GM18861 (cell line): ENCODE measurements around the gene WDCP.
"Not testable (repeated sequence)": the region's sequence is repeated elsewhere in the genome, so short reads cannot be mapped to it uniquely, and the experiment has no call there.

ENCODE experiments used
- ATAC-seq: cut with Tn5 transposase; IDR thresholded peaks from one replicate; pipeline ENCODE4 v1.9.1; 2021; ENCODE audit not compliant: unreplicated experiment

WDCP gene

DNA sequence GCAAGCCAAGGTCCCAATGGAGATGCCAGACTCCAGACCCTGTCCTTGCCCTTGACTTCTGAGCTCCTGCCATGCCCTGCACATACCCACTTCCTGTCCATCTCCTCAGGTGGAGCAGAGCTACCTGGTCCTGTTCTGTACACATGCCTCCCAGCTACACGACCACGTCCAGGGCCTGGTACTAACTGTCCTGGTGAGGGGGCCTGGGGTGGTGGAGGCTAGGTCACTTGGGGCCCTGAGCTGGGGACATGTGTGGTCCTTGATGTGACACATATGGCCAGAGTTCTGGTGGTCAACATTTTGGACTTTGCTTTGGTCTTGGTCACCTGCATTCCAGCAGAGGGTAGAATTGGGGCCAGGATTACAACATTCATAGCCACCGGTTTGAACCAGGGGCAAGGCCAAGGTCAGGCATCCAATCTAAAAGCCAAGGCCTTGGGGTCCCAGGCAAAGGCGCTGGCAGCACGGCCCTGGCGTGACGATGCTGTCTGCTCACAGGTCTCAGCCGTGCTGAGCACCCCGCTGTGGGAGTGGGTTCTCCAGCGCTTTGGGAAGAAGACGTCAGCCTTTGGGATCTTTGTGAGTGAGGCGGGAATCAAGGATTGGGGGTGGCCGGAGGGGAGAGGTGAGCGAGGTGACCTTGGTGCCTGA lies 24.7 kb downstream of the WDCP start:
- no peak for ATAC-seq

DNA sequence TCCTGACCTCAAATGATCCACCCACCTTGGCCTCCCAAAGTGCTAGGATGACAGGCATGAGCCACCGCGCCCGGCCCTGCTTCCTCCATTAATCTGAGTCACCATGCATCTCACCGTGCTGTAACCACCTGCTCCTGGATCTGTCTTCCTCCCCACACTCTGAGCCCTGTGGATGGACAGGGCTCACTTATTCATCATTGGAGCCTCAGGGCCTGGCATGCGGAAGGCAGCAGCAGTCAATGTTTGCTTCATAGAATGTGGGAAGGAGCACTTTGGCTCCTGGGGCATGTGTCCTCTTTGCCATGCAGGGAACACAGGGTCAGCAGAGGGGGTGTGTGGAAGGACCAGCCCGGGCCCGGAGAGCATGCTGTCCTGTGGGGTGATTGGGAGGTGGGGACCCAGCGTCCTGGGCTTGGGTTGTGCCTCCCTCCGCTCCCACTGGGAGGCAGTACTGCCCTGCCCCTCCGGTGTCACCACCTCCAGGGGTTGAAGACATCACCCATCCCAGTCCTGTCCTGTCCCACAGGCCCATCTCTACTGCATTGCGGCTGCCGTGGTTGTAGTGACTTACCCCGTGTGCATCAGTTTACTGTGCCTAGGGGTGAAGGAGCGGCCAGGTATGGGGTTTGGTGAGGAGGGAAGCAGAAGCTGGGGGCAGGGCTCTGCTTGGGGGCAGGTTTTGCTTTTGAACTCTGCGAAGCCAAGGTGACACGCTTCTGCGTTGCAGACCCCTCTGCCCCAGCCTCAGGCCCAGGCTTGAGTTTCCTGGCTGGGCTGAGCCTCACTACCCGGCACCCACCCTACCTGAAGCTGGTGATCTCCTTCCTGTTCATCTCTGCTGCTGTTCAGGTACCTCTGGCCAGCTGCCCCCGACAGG lies 25.8 kb downstream of the WDCP start:
- no peak for ATAC-seq

GRCh38 chr2:24020244-24020643 lies 26.9 kb downstream of the WDCP start:
- no peak for ATAC-seq

GRCh38 chr2:24019729-24020128 lies 27.5 kb downstream of the WDCP start:
- no peak for ATAC-seq

DNA sequence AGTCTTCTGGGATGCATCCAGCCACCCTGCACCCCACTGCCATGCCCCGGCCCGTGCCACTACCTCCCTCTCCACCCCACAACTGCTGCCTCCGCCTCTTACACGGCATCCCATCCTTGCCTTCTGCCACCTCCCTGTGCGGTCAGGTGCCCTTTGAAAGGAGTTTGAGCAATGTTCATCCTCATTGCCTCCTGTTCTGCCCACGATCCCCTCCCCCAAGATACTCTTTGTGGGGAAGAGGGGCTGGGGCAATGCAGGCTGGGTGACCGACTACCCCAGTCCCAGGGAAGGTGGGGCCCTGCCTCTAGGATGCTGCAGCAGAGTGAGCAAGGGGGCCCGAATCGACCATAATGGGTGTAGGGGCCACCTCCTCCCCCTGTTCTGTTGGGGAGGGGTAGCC lies 28.9 kb downstream of the WDCP start:
- no peak for ATAC-seq

DNA sequence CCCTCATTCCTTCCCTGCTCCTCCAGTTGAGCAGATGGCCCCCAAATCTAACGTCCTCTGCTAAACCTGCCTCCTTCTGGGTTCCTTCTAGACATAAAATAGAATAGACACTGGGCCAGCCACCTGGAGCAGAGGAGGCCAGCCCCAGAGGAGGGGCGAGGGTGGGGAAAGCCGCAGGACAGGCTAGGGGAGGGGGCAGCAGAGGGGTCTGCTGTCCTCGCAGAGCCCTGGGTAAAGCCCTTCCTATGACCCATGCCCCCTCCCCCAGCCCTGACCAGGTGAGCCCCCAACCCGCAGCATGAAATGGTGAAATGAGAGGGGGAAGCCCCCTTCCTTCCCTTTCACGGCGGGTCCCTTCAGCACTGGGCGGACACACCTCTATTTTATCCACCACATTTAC lies 29.5 kb downstream of the WDCP start:
- ATAC-seq = no peak

DNA sequence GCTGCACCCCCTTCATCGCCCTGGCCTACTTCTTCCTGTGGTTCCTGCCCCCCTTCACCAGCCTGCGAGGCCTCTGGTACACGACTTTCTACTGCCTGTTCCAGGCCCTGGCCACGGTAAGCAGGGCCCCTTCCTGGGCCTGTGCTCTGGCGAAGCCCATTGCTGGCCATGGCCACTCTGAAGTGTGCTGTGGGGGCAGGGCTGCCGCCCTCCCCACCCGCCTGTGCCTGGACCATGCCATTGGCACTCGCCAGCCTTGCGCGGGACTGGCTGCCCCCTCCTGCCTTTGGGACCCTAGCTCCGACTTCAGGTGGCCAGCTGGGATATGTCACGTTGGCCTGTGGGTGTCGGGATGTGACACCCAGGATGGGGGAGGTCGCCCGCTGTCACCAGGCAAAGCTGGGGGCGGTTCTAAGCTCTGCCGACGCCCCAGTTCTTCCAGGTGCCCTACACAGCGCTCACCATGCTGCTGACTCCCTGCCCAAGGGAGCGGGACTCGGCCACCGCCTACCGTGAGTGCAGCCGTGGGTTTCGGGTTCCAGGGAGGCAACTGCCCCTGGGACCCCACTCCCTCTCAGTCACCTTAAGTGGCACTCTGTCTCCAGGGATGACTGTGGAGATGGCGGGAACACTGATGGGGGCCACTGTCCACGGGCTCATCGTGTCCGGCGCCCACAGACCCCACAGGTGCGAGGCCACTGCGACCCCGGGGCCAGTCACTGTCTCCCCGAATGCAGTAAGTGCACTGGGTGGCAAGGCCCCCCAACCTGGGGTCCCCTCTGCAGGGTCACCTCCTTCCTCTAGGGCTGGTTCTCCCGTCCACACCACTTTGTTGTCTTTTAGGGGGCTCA lies 30.1 kb downstream of the WDCP start:
- ATAC-seq = no peak

DNA sequence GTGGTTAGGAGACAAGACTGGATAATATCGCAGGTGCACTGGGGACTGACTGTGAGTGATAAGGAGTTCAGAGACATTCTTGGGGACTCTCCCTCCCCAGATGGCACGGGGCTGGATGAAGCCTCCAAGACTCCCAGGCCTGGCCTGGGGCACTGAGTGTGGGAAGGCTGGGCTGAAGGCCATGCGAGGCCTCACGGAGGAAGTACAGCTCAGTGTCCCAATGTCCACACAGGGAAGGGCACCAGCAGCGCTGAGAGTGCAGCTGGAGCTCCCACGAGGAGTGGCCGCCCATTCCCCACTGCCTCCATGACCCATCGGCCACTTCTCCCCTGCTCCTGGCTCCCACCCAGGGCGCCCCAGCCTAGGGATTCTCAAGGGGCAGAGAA lies 30.8 kb downstream of the WDCP start:
- no peak for ATAC-seq

DNA sequence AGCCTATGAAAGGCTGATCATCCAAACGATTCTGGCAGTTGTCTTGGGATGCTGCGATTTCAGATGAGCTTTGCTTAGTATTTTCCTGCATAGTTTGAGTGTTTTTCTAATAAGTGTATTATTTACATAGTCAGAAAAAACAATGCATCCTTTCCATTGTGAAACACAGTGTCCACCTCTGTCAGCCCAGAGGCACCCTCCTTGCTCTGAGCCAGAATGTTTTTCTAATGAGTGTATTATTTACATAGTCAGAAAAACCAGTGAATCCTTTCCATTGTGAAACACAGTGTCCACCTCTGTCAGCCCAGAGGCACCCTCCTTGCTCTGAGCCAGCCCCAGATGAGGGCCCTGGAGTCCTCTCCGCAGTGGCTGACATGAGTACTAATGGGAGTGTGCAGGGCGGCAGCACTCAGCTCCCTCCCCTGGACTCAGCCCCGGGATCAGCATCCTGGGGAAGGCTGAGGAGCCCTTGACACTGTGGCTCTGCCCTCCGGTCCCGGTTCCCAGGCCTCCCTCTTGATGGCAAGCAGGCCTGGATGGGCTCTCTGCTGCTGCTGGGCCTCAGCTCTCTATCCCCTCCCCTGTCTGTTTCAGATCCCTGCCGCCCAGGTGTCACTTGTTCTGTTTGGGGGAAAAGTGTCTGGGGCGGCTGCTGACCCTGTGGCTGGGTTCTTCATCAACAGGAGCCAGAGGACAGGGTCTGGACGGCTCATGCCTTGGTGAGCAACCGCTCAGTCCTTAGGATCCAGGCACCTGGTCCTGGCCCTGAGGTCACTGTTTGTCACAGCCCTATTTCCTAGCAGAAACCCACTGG lies 31.4 kb downstream of the WDCP start:
- ATAC-seq = no peak

DNA sequence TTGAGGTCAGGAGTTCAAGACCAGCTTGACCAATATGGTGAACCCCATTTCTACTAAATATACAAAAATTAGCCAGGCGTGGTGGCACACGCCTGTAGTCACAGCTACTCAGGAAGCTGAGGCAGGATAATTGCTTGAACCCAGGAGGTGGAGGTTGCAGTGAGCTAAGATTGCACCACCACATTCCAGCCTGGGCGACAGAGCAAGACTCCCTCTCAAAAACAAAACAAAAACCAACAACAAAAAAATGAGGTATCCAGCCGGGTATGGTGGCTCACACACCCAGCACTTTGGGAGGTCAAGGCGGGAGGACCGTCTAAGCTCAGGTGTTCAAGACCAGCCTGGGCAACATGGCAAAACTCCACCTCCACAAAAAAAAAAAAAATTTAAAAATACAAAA lies 32.3 kb downstream of the WDCP start:
- not testable (repeated sequence) for ATAC-seq

DNA sequence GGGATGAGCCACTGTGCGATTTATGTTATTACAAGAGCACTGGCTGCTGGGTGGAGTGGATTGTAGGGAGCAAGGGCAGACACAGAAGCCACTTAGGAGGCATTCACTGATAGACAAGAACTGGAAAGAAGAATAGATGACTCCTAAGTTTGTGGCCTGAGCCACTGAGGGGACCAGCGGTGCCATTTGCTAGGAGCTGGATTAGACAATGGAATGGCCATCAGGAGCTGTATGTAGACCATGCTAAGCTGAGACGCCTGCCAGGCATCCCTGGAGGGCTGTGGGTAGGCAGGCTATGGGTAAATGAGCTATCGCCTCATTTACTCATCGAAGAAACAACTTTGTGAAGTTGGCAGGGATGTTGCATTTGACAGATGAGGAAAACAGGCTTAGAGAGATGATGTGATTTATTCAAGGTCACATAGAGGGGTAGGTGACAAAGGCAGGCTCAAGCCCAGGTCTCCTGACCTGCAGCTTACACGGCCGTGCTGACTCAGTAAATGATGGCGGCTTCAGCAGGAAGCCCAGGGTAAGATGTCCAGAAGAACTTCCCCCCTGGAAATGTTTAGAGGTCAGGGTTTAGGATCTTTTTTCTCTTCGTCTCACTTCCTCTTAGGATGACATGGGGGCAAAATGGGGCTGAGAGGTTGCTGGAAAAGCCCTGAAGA lies 34.5 kb downstream of the WDCP start:
- ATAC-seq = no peak

- no peak for ATAC-seq
These were observed 35.7 kb downstream of the WDCP start for GRCh38 chr2:24011250-24012104.

DNA sequence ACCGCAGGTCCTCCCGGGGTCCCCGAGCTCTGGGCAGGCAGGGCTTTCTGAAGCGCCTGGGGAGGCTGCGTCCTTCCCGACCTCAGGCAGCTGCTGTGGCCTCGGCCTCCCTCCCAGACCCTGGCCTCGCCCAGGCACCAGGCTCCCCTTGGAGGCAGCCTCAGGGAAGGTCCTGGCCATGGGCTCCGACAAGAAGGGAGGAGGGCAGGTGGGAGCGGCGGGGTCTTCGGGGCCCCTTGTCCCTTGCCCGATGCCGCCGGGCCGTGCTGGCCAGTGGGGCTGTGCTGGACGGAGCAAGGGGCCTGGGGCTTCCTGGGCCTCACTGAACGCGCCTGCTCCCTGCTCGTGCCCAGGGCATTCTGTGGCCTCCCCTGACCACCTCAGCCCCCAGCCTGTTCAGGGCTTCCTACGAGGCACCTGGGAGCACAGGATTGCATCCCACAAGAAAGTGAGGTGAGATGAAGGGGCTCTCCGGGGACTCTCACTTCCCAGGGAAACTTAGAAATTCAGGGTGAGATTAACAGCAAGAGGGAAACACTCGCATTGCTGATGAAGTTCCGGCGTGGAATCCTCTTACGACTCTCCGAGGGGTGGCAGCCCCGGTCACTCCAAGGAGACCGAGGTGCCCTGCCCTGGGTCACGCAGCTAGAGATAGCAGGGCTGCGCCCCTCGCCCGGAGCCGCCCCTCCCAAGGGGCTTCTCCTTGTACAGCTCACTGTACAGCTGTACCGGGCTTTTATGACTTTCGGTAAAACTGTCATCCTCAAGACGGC lies 36.5 kb downstream of the WDCP start:
- ATAC-seq = no peak

DNA sequence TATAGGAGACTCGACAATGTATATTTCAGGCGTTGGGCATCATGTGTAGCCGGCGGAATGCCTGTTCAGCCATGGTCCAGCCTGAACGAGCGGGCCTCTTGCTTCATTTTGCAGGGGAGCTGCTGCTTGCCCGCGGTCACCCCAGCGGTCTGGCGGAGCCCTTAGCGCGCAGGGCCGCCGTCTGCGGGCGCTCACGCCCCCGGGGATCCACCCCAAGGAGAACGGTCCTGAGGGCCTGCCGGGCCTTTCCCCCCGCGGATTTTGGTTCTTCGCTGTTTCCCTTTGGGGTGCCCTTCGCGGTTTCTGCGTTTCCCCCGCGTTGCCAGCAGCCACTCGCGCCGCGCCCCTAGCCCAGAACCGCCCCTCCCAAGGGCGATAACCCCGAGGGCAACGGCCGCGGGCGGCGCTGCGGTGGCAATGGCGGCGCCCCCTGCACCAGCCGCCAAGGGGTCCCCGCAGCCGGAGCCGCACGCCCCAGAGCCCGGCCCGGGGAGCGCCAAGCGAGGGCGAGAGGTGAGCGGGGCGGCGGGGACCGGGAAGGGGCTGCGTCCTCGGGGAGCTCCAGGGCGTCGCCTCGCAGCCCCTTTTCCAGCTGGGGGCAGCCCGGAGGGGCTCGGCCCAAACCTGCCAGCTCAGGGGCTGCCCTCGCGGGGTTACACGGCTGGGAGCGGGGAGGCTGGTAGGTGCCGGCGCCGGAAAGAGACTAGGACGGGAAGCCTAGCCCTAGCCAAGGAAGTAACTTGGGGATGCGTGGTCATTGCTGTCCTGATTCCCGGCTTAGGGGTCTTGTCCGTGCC lies 37.3 kb downstream of the WDCP start, which contains the start of gene MFSD2B:
TSS of gene MFSD2B (plus strand) at position 406 of the 797 bp plus-strand sequence. CDS start at position 418, 12 bp downstream.
- no peak for ATAC-seq

- no peak for ATAC-seq
These were observed 37.9 kb downstream of the WDCP start for GRCh38 chr2:24009367-24009679.

DNA sequence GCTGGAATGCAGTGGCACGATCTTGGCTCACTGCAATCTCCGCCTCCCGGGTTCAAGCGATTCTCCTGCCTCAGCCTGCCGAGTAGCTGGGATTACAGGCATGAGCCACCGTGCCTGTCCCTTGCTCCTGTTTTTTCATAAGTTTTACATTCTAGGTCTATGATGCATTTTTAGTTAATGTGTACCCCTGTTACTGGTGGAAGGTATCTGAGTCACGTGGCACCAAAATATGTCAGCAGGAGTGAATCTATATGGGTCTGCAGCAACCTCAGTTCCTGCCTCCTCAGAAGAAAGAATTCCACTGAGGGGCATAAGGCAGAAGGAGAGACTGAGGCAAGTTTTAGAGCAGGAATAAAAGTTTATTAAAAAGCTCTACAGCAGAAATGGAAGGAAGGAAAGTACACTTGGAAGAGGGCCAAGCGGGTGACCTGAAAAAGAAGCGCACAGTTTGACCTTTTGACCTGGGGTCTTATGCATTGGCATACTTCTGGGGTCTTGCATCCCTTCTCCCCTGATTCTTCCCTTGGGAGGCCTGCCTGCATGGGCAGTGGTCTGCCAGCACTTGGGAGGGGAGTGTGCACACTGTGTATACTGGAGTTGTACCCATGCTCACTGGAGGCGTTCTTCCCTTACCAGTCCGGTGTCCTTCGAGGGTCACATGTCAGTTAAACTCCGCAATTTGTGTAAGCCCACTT lies 38.4 kb downstream of the WDCP start:
- no peak for ATAC-seq

GRCh38 chr2:24007693-24008092 lies 39.5 kb downstream of the WDCP start:
- ATAC-seq = no peak
